H1 (cell line): Measurements from ENCODE around the gene NAMPT. TPM values are rescaled to one million over a fixed set of nuclear protein-coding genes. Genes with fewer than 3 reads are reported as not detected.

ENCODE experiments used
- ASH2L ChIP-seq: fragments of 200-600, 300-600 bp; sonication (generic); IDR thresholded peaks from one replicate; pipeline ENCODE4 v1.7.1; 2017; ENCODE audit warnings: low read length
- BACH1 ChIP-seq: IDR thresholded peaks from 2 replicates; pipeline ENCODE4 v1.6.1; 2012; ENCODE audit warnings: low read length, improper control_type of control experiment
- EP300 ChIP-seq, 2 experiments: IDR thresholded peaks; 1 replicate in 1 of 2; 2 replicates in 1 of 2; pipeline ENCODE4 v1.6.1; 2011 to 2012; ENCODE audit warnings: low read depth in 2 of 2, low read length in 2 of 2, mild to moderate bottlenecking in 2 of 2, borderline replicate concordance in 1 of 2, inconsistent platforms in 1 of 2, moderate library complexity in 1 of 2
- HDAC6 ChIP-seq: IDR thresholded peaks from one replicate; pipeline ENCODE4 v1.7.1; 2012; ENCODE audit warnings: low read depth, mild to moderate bottlenecking, inconsistent platforms, low read length, moderate library complexity
- POU5F1 ChIP-seq: IDR thresholded peaks from 2 replicates; pipeline ENCODE4 v1.6.1; 2011; ENCODE audit warnings: low read depth, mild to moderate bottlenecking, low read length, moderate library complexity
- YY1 ChIP-seq: IDR thresholded peaks from 2 replicates; pipeline ENCODE4 v1.6.1; 2011; ENCODE audit warnings: low read depth, mild to moderate bottlenecking, low read length
- polyA plus RNA-seq, 7 experiments: library from polyadenylated mRNA; depleted of rRNA in 3 of 7; stranded (reverse) in 5 of 7; unstranded in 2 of 7; fragments of >200 nt in 5 of 7; fragments of 200-250 nt in 2 of 7; gene quantifications; 1 replicate in 5 of 7; 2 replicates in 1 of 7; 4 replicates in 1 of 7; pipeline versions ENCODE4 v1.2.1 to v1.2.3, GENCODE V29; 2011 to 2013; ENCODE audit warnings: missing spikeins in 2 of 7, mixed read lengths in 2 of 7
- total RNA-seq: library from RNA; stranded (reverse); fragmentation: NEBNext Ultra II Directional; extraction: Animal tissue kit (Norgen Biotek cat#: 25700); gene quantifications from 2 replicates; pipeline ENCODE4 v1.2.1, GENCODE V29; 2021

Gene NAMPT
- total and polyA plus RNA-seq, 2 of the 8 experiments (the other 6 are each of a cell fraction or from before 2014, with no cell fraction given), result 15.4 to 95.9 TPM

DNA sequence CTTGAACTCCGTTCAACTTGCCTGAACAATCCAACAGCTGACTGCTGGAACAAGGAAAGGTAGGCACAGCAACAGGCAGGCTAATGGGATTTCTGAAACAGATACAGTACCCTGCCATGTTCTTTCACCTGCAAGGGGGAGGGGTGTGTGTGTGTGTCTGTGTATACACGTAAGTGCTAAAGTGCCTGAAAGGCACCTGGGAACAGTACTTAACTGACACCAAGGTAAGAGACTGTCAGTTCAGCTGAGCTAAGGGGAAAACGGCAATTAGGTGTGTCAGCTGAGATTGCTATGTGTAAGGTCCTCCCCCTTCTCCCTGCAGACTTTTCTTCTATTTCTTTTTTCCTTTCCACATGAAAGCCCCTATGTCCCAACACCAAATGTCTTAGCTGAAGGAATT lies 27.0 kb downstream of the NAMPT start (continued):
- no peak for TF ChIP-seq YY1
- no peak for TF ChIP-seq POU5F1
- no peak for TF ChIP-seq ASH2L
- no peak for TF ChIP-seq HDAC6
- no peak for TF ChIP-seq EP300 (IDR thresholded peaks at IDR 0.05; ENCODE audit: borderline replicate concordance in 1 of 2, low read depth in 2 of 2, low read length in 2 of 2)
- no peak for TF ChIP-seq BACH1
